Nephron progenitor cell (in vitro differentiated cells): ENCODE results near the gene VRK2.
A peak's percentile ranks its signal among the peaks of the same experiment; 100 is the strongest.

Experiments used
- DNase-seq: peaks from one replicate; pipeline ENCODE4 v3.0.0; 2021
- H3K27ac Mint-ChIP-seq: 2 replicates; pipeline ENCODE4 v1.8.0; 2021; ENCODE audit warnings: mild to moderate bottlenecking, moderate library complexity, mixed read lengths
- H3K27me3 Mint-ChIP-seq: 2 replicates; pipeline ENCODE4 v1.8.0; 2021; ENCODE audit warnings: mild to moderate bottlenecking, low read depth, mixed read lengths; ENCODE audit not compliant: poor library complexity
- H3K36me3 Mint-ChIP-seq: 2 replicates; pipeline ENCODE4 v1.8.0; 2021; ENCODE audit warnings: low read depth, mixed read lengths
- H3K4me1 Mint-ChIP-seq: 2 replicates; pipeline ENCODE4 v1.8.0; 2021; ENCODE audit warnings: mixed read lengths
- H3K4me3 Mint-ChIP-seq: 2 replicates; pipeline ENCODE4 v1.8.0; 2021; ENCODE audit warnings: mild to moderate bottlenecking, moderate library complexity, mixed read lengths
- H3K9me3 Mint-ChIP-seq: 2 replicates; pipeline ENCODE4 v1.8.0; 2021; ENCODE audit warnings: mild to moderate bottlenecking, moderate library complexity, mixed read lengths
- TF ChIP-seq, protein P1 (sequence below): fragments of 200-600 bp; sonication (generic); IDR thresholded peaks from 2 replicates; pipeline ENCODE4 v1.5.0; 2021; ENCODE audit warnings: antibody characterized with exemption

VRK2 gene

DNA sequence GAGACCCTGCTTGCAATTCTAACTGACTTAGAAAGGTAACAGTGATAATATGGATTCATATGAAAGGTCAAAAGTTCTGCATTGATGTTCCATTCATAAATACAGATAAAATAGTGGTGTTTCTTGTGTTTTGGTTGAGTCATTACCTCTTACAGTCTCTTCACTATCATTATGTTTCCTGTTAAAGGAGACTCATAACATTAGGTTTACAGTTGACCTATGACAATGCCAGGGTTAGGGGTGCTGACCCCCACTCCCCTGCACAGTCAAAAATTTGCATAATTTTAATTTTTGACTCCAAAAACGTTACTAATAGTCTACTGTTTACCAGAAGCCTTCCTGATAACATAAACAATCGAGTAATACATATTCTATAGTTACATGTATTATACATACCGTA is 75.4 kb downstream of the VRK2 start:
- no peak overlapping the region for H3K4me3 Mint-ChIP-seq
- TF ChIP-seq, protein P1, sequence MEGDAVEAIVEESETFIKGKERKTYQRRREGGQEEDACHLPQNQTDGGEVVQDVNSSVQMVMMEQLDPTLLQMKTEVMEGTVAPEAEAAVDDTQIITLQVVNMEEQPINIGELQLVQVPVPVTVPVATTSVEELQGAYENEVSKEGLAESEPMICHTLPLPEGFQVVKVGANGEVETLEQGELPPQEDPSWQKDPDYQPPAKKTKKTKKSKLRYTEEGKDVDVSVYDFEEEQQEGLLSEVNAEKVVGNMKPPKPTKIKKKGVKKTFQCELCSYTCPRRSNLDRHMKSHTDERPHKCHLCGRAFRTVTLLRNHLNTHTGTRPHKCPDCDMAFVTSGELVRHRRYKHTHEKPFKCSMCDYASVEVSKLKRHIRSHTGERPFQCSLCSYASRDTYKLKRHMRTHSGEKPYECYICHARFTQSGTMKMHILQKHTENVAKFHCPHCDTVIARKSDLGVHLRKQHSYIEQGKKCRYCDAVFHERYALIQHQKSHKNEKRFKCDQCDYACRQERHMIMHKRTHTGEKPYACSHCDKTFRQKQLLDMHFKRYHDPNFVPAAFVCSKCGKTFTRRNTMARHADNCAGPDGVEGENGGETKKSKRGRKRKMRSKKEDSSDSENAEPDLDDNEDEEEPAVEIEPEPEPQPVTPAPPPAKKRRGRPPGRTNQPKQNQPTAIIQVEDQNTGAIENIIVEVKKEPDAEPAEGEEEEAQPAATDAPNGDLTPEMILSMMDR, result no peak
- no peak overlapping the region for H3K27ac Mint-ChIP-seq
- no peak for DNase-seq
- H3K36me3 Mint-ChIP-seq, result peaks cover 34% of the 10 kb centered on the region
- H3K9me3 Mint-ChIP-seq, result peaks cover 20% of the 10 kb centered on the region
- H3K27me3 Mint-ChIP-seq, result no peaks in the 10 kb centered on the region
- no peaks in the 10 kb centered on the region for H3K4me1 Mint-ChIP-seq

DNA sequence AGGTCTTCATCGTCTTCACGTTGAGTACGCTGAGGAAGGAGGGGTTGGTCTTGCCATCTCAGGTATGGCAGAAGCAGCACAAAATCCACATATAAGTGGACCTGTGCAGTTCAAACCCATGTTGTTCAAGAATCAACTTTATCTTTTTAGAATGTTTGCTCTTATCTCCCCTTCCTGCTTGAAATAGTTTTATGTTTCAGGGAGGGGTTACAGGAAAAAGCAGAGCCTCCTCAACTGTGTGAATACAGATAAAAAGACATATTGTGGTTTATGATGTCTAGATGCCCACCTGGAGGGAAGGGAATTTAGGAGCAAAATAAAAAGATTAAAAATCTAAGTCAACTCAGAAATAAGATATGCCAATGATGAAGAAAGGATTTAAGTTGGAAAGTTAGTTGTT is 75.9 kb downstream of the VRK2 start:
- H3K27ac Mint-ChIP-seq, result no peak overlapping the region

DNA sequence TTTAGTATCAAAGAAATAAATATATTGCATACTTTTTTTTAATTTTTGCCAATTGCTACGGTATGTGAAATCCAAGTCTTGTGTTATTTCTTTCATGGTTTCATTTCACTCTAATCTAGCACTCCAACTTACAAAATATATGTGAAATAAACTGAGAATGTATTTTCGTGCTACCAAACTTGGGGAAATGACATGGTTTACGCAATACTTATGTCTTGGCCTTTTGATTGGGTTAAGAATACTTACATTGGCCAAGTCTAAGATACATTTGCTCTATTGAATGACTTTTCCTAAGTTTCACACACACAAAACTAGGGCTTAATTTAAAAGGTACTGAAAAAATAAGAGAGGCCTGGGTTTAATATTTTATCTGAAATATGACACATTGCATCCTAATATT is 80.5 kb downstream of the VRK2 start:
- no peaks in the 10 kb centered on the region for H3K27me3 Mint-ChIP-seq
- H3K36me3 Mint-ChIP-seq, result peaks cover 3% of the 10 kb centered on the region
- H3K4me3 Mint-ChIP-seq, result no peak overlapping the region
- TF ChIP-seq, protein P1, result no peak
- no peak for DNase-seq
- H3K27ac Mint-ChIP-seq, result no peak overlapping the region
- peaks cover 10% of the 10 kb centered on the region for H3K4me1 Mint-ChIP-seq
- no peaks in the 10 kb centered on the region for H3K9me3 Mint-ChIP-seq

More for the DNA sequence above, 75.9 kb downstream of the VRK2 start:
- H3K4me3 Mint-ChIP-seq, result no peak overlapping the region
- no peaks in the 10 kb centered on the region for H3K4me1 Mint-ChIP-seq
- DNase-seq, result no peak
- no peaks in the 10 kb centered on the region for H3K27me3 Mint-ChIP-seq
- peaks cover 29% of the 10 kb centered on the region for H3K36me3 Mint-ChIP-seq
- peaks cover 19% of the 10 kb centered on the region for H3K9me3 Mint-ChIP-seq
- TF ChIP-seq, protein P1, result no peak

DNA sequence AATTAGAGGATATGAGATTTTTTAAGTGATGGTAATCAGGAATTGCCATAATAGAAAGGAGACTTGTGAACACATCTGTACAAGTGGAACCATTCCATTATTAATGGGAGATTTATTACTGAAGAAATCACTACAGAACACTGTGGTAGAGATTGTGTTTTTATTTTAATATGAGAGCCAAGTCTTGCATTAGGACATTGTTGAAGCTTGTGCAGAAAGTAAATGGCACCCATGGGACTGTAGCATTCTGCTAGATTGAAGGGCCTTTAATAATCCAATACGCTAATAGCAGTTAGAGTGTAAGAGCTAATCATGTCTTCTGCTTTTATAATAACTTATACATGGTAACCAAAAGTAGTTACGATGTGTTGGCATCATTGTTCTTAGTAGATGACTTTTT is 83.6 kb downstream of the VRK2 start:
- H3K4me1 Mint-ChIP-seq, result peaks cover 10% of the 10 kb centered on the region
- H3K36me3 Mint-ChIP-seq, result peaks cover 4% of the 10 kb centered on the region
- H3K9me3 Mint-ChIP-seq, result no peaks in the 10 kb centered on the region
- TF ChIP-seq, protein P1, result no peak
- H3K27me3 Mint-ChIP-seq, result no peaks in the 10 kb centered on the region
- no peak overlapping the region for H3K4me3 Mint-ChIP-seq
- no peak for DNase-seq
- no peak overlapping the region for H3K27ac Mint-ChIP-seq

DNA sequence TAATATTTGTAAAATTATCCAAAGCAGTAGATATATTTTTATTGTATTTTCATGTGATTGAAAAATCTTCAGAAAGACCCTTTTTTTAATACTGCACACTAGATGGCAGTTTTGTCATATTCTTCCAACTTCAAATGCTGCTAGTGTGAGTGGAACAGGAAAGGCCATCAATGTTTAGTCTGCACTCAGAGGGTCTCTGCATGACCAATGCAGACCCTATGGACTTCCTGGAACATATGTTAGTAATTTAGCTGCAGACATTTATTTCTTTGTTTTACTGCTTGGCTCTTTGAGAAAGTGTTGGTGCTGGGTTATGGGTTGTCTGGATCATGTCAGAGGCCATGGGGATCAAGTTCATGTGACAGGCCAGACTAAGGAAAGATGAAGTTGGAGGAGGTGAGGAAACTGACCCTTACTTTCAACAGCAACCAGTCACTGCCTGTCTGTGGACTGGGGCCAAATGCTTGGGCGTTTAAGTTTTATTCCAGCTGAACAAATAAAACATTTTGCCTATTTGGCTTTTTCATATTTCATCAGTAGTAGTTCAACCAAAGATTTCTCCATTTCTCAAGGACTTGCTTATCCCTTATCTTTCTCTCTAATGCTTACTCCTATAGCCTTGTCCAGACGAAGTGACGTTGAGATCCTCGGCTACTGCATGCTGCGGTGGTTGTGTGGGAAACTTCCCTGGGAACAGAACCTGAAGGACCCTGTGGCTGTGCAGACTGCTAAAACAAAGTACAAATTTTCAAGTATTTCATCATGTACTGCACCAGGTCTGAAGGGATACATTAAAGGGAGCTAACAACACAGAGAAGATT is 84.8 kb downstream of the VRK2 start:
- H3K4me3 Mint-ChIP-seq, result no peak overlapping the region
- peaks cover 4% of the 10 kb centered on the region for H3K36me3 Mint-ChIP-seq
- H3K9me3 Mint-ChIP-seq, result no peaks in the 10 kb centered on the region
- TF ChIP-seq, protein P1, result no peak
- no peaks in the 10 kb centered on the region for H3K27me3 Mint-ChIP-seq
- peaks cover 10% of the 10 kb centered on the region for H3K4me1 Mint-ChIP-seq
- H3K27ac Mint-ChIP-seq, result peak overlapping the region; percentile 46
- peak; percentile 13 for DNase-seq

DNA sequence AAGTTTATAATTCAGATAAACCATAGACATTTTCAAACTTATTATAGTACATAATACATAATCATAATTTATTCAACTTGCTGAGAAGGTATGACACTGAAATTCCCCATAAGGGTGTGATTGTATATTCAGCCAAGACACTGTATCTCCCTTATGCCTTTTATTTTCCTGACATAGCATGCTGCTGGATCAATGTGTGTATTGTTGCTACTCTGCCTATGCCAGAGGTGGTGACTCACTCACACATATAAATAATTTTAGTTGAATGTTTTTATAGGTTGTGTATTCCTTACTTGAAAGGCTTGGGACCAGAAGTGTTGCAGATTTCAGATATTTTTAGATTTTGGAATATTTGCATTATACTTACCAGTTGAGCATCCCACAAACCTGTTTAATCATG is 86.8 kb downstream of the VRK2 start:
- no peak for DNase-seq
- H3K9me3 Mint-ChIP-seq, result no peaks in the 10 kb centered on the region
- H3K4me1 Mint-ChIP-seq, result peaks cover 10% of the 10 kb centered on the region
- H3K36me3 Mint-ChIP-seq, result peaks cover 4% of the 10 kb centered on the region
- no peak overlapping the region for H3K4me3 Mint-ChIP-seq
- H3K27me3 Mint-ChIP-seq, result no peaks in the 10 kb centered on the region
- H3K27ac Mint-ChIP-seq, result no peak overlapping the region
- TF ChIP-seq, protein P1, result no peak
